Vagina (tissue), 2 donors: ENCODE results near the gene POU6F2. TPM values are rescaled to one million over a fixed set of nuclear protein-coding genes. Genes with fewer than 3 reads are reported as not detected.

Experiments
- DNase-seq, 2 donors: peaks; one replicate each; pipeline ENCODE4 v3.0.0-alpha.2; 2017; ENCODE audit errors: extremely low spot score in 2 of 2
- H3K27ac ChIP-seq: fragments of 200-600 bp; sonication (generic); one replicate; pipeline ENCODE4 v1.5.1; 2019
- H3K27me3 ChIP-seq: fragments of 200-600 bp; sonication (generic); one replicate; pipeline ENCODE4 v1.5.1; 2019
- H3K36me3 ChIP-seq, 2 donors: fragments of 200-600 bp; sonication (generic); one replicate each; pipeline ENCODE4 v1.5.1; 2017 to 2019
- H3K4me1 ChIP-seq: fragments of 200-600 bp; sonication (generic); one replicate; pipeline ENCODE4 v1.5.1; 2019
- H3K4me3 ChIP-seq, 2 donors: fragments of 200-600 bp; sonication (generic); 1 replicate in 1 of 2; 2 replicates in 1 of 2; pipeline ENCODE4 v1.5.1; 2016 to 2019
- H3K9me3 ChIP-seq: fragments of 200-600 bp; sonication (generic); one replicate; pipeline ENCODE4 v1.5.1; 2019
- CTCF ChIP-seq, 3 experiments: fragments of 450-650 bp in 2 of 3; fragments of 200-600 bp in 1 of 3; sonication (generic) in 1 of 3; IDR thresholded peaks; one replicate each; pipeline ENCODE4 v1.5.1; 2017 to 2019; ENCODE audit warnings: antibody characterized with exemption in 3 of 3, mild to moderate bottlenecking in 2 of 3, moderate library complexity in 2 of 3
- POLR2A ChIP-seq, 2 donors: fragments of 450-650 bp; IDR thresholded peaks; one replicate each; pipeline ENCODE4 v1.6.1; 2017; ENCODE audit warnings: antibody characterized with exemption in 2 of 2, mild to moderate bottlenecking in 2 of 2, moderate library complexity in 2 of 2
- POLR2AphosphoS5 ChIP-seq, 2 donors: sonication (generic); formaldehyde crosslinking; IDR thresholded peaks; one replicate each; pipeline ENCODE4 v1.9.0; 2017; ENCODE audit warnings: antibody characterized with exemption in 2 of 2, mild to moderate bottlenecking in 2 of 2, low read depth in 1 of 2; ENCODE audit not compliant: insufficient read depth in 1 of 2
- intact Hi-C: fragments of 100-400 bp; cut with DNase I; formaldehyde crosslinking; loops from one replicate; pipeline ENCODE4 v1.15.1; 2023
- total RNA-seq: library from RNA; depleted of rRNA; stranded (reverse); fragments of >200 nt; gene quantifications from one replicate; pipeline ENCODE4 v1.2.3, GENCODE V29; 2016

The POU6F2 gene
- total RNA-seq, 1 donor from 2014 or later, result not detected

- no peaks in the 10 kb centered on the region for H3K36me3 ChIP-seq
- no peak overlapping the region for H3K4me3 ChIP-seq
- H3K9me3 ChIP-seq, result no peaks in the 10 kb centered on the region
- intact Hi-C loops, result no loop called here
- H3K4me1 ChIP-seq, result no peaks in the 10 kb centered on the region
- no peak for TF ChIP-seq CTCF (IDR thresholded peaks at IDR 0.05)
- no peak for TF ChIP-seq POLR2AphosphoS5 (IDR thresholded peaks at IDR 0.05; ENCODE audit: insufficient read depth in 1 of 2, low read depth in 1 of 2)
- no peak for TF ChIP-seq POLR2A (IDR thresholded peaks at IDR 0.05)
- DNase-seq, result no peak
- no peak overlapping the region for H3K27ac ChIP-seq
- H3K27me3 ChIP-seq, result no peaks in the 10 kb centered on the region
These were observed 323.8 kb downstream of the POU6F2 start for GRCh38 chr7:39301543-39301942.

GRCh38 chr7:39304178-39304577 is 326.5 kb downstream of the POU6F2 start:
- H3K4me3 ChIP-seq, result no peak overlapping the region
- intact Hi-C loops, result no loop called here
- TF ChIP-seq POLR2A (IDR thresholded peaks at IDR 0.05) (no peak), CTCF (IDR thresholded peaks at IDR 0.05) (no peak), POLR2AphosphoS5 (IDR thresholded peaks at IDR 0.05; ENCODE audit: insufficient read depth in 1 of 2, low read depth in 1 of 2) (no peak)
- H3K27ac ChIP-seq, result no peak overlapping the region
- no peak for DNase-seq
- no peaks in the 10 kb centered on the region for H3K27me3 ChIP-seq
- H3K4me1 ChIP-seq, result no peaks in the 10 kb centered on the region
- H3K36me3 ChIP-seq, result no peaks in the 10 kb centered on the region
- H3K9me3 ChIP-seq, result no peaks in the 10 kb centered on the region

GRCh38 chr7:39304668-39305405 is 327.1 kb downstream of the POU6F2 start:
- Histone ChIP-seq H3K27ac (no peak overlapping the region), H3K36me3 (no peaks in the 10 kb centered on the region), H3K4me3 (no peak overlapping the region), H3K27me3 (no peaks in the 10 kb centered on the region), H3K9me3 (no peaks in the 10 kb centered on the region), H3K4me1 (no peaks in the 10 kb centered on the region)
- DNase-seq, result no peak
- TF ChIP-seq CTCF (IDR thresholded peaks at IDR 0.05) (no peak), POLR2A (IDR thresholded peaks at IDR 0.05) (no peak), POLR2AphosphoS5 (IDR thresholded peaks at IDR 0.05; ENCODE audit: insufficient read depth in 1 of 2, low read depth in 1 of 2) (no peak)
- intact Hi-C loops, result no loop called here

GRCh38 chr7:39306016-39306570 is 328.4 kb downstream of the POU6F2 start:
- Histone ChIP-seq H3K4me3 (no peak overlapping the region), H3K4me1 (no peaks in the 10 kb centered on the region), H3K9me3 (no peaks in the 10 kb centered on the region), H3K36me3 (no peaks in the 10 kb centered on the region), H3K27me3 (no peaks in the 10 kb centered on the region), H3K27ac (no peak overlapping the region)
- DNase-seq, result no peak
- intact Hi-C loops, result no loop called here
- no peak for TF ChIP-seq CTCF (IDR thresholded peaks at IDR 0.05)
- TF ChIP-seq POLR2A (IDR thresholded peaks at IDR 0.05), result no peak
- TF ChIP-seq POLR2AphosphoS5 (IDR thresholded peaks at IDR 0.05; ENCODE audit: insufficient read depth in 1 of 2, low read depth in 1 of 2), result no peak

GRCh38 chr7:39310699-39311098 is 333.0 kb downstream of the POU6F2 start:
- H3K27me3 ChIP-seq, result no peaks in the 10 kb centered on the region
- H3K4me3 ChIP-seq, result no peak overlapping the region
- TF ChIP-seq POLR2A (IDR thresholded peaks at IDR 0.05) (no peak), CTCF (IDR thresholded peaks at IDR 0.05) (no peak), POLR2AphosphoS5 (IDR thresholded peaks at IDR 0.05; ENCODE audit: insufficient read depth in 1 of 2, low read depth in 1 of 2) (no peak)
- no peaks in the 10 kb centered on the region for H3K36me3 ChIP-seq
- no peaks in the 10 kb centered on the region for H3K4me1 ChIP-seq
- H3K27ac ChIP-seq, result no peak overlapping the region
- DNase-seq, result no peak
- H3K9me3 ChIP-seq, result no peaks in the 10 kb centered on the region
- intact Hi-C loops, result no loop called here
